B cell (primary cell): ENCODE measurements around the gene ATXN1.
"Not testable (repeated sequence)": the region's sequence is repeated elsewhere in the genome, so short reads cannot be mapped to it uniquely, and the experiment has no call there.

ENCODE experiments used
- CTCF ChIP-seq: fragments of 200-600 bp; IDR thresholded peaks from one replicate; pipeline ENCODE4 v1.8.0; 2022; ENCODE audit warnings: antibody characterized with exemption, mild to moderate bottlenecking
- EZH2 ChIP-seq: IDR thresholded peaks from 2 replicates; pipeline ENCODE4 v1.6.1; 2012; ENCODE audit warnings: borderline replicate concordance, low read depth, mild to moderate bottlenecking, moderate library complexity, low read length; ENCODE audit not compliant: insufficient read depth, poor library complexity, severe bottlenecking

DNA sequence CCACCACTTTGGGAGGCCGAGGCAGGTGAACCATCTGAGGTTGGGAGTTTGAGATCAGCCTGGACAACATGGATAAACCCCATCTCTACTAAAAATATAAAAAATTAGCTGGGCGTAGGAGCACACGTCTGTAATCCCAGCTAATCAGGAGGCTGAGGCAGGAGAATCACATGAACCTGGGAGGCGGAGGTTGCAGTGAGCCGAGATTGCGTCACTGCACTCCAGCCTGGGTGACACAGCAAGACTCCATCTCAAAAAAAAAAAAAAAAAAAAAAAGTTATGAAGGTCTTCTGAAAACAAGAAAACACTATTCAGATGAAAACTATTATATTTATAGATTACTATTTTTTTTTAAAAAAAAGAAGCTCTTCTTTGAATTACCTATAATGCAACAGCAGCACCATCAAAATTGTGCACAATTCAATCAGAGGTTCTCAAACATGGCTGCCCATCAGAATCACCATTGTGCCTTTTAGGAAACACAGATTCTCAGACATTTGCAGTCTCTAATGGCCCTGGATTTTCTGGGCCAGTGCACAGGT lies 370.3 kb downstream of the ATXN1 start:
- TF ChIP-seq CTCF, EZH2: not testable (repeated sequence)
